A549 (cell line): ENCODE measurements around the gene SLC2A6.

Experiments
- POLR2AphosphoS2 ChIP-seq: conservative IDR thresholded peaks from 2 replicates; pipeline ENCODE4 v1.6.1; 2012; ENCODE audit warnings: low read length, improper control_type of control experiment, inconsistent platforms
- TF ChIP-seq, protein P1 (sequence below): IDR thresholded peaks from 2 replicates; pipeline ENCODE4 v1.6.1; 2012
- TF ChIP-seq, protein P2 (sequence below): fragments of >200 bp; sonication (Bioruptor Twin); formaldehyde crosslinking; IDR thresholded peaks from 3 replicates; pipeline ENCODE4 v1.5.1; 2016

DNA sequence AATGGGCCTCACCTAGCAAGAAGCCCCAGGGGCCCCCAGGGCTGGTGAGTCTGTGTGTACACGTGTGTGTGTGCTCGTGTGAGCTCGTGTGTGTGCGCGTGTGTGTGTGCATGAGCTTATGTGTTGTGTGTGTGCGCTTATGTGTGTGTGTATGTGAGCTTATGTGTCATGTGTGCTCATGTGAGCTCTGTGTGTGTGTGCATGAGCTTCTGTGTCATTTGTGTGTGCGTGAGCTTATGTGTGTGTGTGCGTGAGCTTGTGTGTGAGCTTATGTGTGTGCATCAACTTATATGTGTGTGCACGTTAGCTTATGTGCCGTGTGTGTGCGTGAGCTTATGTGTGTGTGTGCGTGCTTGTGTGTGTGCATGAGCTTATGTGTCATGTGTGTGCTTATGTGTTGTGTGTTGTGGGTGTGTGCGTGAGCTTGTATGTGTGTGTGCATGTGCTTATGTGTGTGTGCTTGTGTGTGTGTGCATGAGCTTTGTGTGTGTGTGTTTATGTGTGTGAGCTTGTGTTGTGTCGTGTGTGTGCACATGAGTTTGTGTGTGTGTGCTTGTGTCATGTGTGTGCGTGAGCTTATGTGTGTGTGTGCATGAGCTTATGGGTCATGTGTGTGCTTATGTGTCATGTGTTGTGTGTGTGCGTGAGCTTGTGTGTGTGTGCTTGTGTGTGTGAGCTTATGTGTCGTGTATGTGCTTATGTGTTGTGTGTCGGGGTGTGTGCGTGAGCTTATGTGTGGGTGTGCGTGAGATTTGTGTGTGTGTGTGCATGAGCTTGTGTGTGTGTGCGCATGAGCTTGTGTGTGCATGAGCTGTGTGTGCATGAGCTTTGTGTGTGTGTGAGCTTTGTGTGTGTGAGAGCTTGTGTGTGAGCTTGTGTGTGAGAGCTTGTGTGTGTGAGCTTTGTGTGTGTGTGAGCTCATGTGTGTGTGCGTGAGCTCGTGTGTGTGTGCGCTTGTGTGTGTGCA is 16.7 kb upstream of the SLC2A6 start:
- TF ChIP-seq, protein P1, sequence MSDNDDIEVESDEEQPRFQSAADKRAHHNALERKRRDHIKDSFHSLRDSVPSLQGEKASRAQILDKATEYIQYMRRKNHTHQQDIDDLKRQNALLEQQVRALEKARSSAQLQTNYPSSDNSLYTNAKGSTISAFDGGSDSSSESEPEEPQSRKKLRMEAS: no peak
- TF ChIP-seq, protein P2, sequence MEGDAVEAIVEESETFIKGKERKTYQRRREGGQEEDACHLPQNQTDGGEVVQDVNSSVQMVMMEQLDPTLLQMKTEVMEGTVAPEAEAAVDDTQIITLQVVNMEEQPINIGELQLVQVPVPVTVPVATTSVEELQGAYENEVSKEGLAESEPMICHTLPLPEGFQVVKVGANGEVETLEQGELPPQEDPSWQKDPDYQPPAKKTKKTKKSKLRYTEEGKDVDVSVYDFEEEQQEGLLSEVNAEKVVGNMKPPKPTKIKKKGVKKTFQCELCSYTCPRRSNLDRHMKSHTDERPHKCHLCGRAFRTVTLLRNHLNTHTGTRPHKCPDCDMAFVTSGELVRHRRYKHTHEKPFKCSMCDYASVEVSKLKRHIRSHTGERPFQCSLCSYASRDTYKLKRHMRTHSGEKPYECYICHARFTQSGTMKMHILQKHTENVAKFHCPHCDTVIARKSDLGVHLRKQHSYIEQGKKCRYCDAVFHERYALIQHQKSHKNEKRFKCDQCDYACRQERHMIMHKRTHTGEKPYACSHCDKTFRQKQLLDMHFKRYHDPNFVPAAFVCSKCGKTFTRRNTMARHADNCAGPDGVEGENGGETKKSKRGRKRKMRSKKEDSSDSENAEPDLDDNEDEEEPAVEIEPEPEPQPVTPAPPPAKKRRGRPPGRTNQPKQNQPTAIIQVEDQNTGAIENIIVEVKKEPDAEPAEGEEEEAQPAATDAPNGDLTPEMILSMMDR: no peak
- no peak for TF ChIP-seq POLR2AphosphoS2
